ENCODE results near the gene LNPK.
"Not testable (repeated sequence)": the region's sequence is repeated elsewhere in the genome, so short reads cannot be mapped to it uniquely, and the experiment has no call there.

DNA sequence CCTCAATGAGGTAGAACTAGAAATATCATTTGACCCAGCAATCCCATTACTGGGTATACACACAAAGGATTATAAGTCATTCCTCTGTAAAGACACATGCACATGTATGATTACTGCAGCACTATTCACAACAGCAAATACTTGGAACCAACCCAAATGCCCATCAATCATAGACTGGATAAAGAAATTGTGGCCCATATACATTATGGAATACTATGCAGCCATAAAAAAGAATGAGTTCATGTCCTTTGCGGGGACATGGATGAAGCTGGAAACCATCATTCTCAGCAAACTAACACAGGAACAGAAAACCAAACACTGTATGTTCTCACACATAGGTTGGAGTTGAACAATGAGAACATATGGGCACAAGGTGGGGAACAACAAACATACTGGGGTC lies 106.1 kb downstream of the LNPK start:
- TF ChIP-seq EZH2 (IDR thresholded peaks at IDR 0.05; ENCODE audit: borderline replicate concordance); EZH2phosphoT487 (IDR thresholded peaks at IDR 0.05; ENCODE audit: low read depth, severe bottlenecking, unreplicated experiment): not testable (repeated sequence)
- TF ChIP-seq, protein P1, sequence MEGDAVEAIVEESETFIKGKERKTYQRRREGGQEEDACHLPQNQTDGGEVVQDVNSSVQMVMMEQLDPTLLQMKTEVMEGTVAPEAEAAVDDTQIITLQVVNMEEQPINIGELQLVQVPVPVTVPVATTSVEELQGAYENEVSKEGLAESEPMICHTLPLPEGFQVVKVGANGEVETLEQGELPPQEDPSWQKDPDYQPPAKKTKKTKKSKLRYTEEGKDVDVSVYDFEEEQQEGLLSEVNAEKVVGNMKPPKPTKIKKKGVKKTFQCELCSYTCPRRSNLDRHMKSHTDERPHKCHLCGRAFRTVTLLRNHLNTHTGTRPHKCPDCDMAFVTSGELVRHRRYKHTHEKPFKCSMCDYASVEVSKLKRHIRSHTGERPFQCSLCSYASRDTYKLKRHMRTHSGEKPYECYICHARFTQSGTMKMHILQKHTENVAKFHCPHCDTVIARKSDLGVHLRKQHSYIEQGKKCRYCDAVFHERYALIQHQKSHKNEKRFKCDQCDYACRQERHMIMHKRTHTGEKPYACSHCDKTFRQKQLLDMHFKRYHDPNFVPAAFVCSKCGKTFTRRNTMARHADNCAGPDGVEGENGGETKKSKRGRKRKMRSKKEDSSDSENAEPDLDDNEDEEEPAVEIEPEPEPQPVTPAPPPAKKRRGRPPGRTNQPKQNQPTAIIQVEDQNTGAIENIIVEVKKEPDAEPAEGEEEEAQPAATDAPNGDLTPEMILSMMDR (IDR thresholded peaks at IDR 0.05; ENCODE audit: poor library complexity): not testable (repeated sequence)

All from hepatocyte (in vitro differentiated cells).